HepG2 (cell line): Measurements from ENCODE around the gene ALKBH2. TPM values are rescaled to one million over a fixed set of nuclear protein-coding genes. Genes with fewer than 3 reads are reported as not detected.

ENCODE experiments used
- CSRNP2 ChIP-seq: sonication (generic); formaldehyde crosslinking; conservative IDR thresholded peaks from 2 replicates; pipeline ENCODE4 v1.8.0; 2022; ENCODE audit warnings: low read depth, missing genetic modification reagents
- E2F5 ChIP-seq: sonication (generic); formaldehyde crosslinking; conservative IDR thresholded peaks from 2 replicates; pipeline ENCODE4 v1.4.0; 2020; ENCODE audit warnings: missing genetic modification reagents
- EHMT2 ChIP-seq: fragments of 200-600 bp; sonication (generic); IDR thresholded peaks from 2 replicates; pipeline ENCODE4 v1.7.0; 2017; ENCODE audit warnings: antibody characterized with exemption, low read depth, low read length, borderline replicate concordance
- FOXO1 ChIP-seq: sonication (generic); formaldehyde crosslinking; IDR thresholded peaks from 2 replicates; pipeline ENCODE4 v1.4.0; 2020; ENCODE audit warnings: missing genetic modification reagents
- KDM5A ChIP-seq: fragments of 200-600 bp; sonication (generic); IDR thresholded peaks from 2 replicates; pipeline ENCODE4 v1.7.0; 2018; ENCODE audit warnings: antibody characterized with exemption, mild to moderate bottlenecking, low read length, borderline replicate concordance
- SP140L ChIP-seq: sonication (generic); formaldehyde crosslinking; IDR thresholded peaks from 2 replicates; pipeline ENCODE4 v1.4.0; 2020; ENCODE audit warnings: missing genetic modification reagents, borderline replicate concordance
- TBX2 ChIP-seq: sonication (generic); formaldehyde crosslinking; IDR thresholded peaks from 2 replicates; pipeline ENCODE4 v1.5.0; 2020; ENCODE audit warnings: missing genetic modification reagents, mild to moderate bottlenecking, borderline replicate concordance
- YY1 ChIP-seq: IDR thresholded peaks from 2 replicates; pipeline ENCODE4 v1.6.1; 2011; ENCODE audit warnings: low read length, low read depth, moderate library complexity, mild to moderate bottlenecking; ENCODE audit not compliant: insufficient read depth, insufficient replicate concordance
- ZFP41 ChIP-seq: sonication (generic); formaldehyde crosslinking; IDR thresholded peaks from 2 replicates; pipeline ENCODE4 v1.4.0; 2020; ENCODE audit warnings: mild to moderate bottlenecking, missing genetic modification reagents, borderline replicate concordance
- ZMYM3 ChIP-seq: sonication (generic); formaldehyde crosslinking; IDR thresholded peaks from 2 replicates; pipeline ENCODE4 v1.5.1; 2020; ENCODE audit warnings: mild to moderate bottlenecking, missing genetic modification reagents
- ZMYM4 ChIP-seq: sonication (generic); formaldehyde crosslinking; IDR thresholded peaks from 2 replicates; pipeline ENCODE4 v1.8.1; 2023; ENCODE audit warnings: mild to moderate bottlenecking, missing genetic modification reagents
- ZNF331 ChIP-seq: sonication (generic); formaldehyde crosslinking; IDR thresholded peaks from 2 replicates; pipeline ENCODE4 v1.4.0; 2020; ENCODE audit warnings: missing genetic modification reagents
- ZNF605 ChIP-seq: sonication (generic); formaldehyde crosslinking; IDR thresholded peaks from 2 replicates; pipeline ENCODE4 v1.8.0; 2022; ENCODE audit warnings: mild to moderate bottlenecking, missing genetic modification reagents
- ZNF619 ChIP-seq: sonication (generic); formaldehyde crosslinking; IDR thresholded peaks from 2 replicates; pipeline ENCODE4 v1.4.0; 2020; ENCODE audit warnings: mild to moderate bottlenecking, missing genetic modification reagents
- ZNF646 ChIP-seq: sonication (generic); formaldehyde crosslinking; IDR thresholded peaks from 2 replicates; pipeline ENCODE4 v1.9.0; 2021; ENCODE audit warnings: mild to moderate bottlenecking, missing genetic modification reagents
- polyA plus RNA-seq, 8 experiments: library from polyadenylated mRNA; depleted of rRNA in 3 of 8; stranded (reverse) in 7 of 8; unstranded in 1 of 8; fragments of >200 nt; fragmentation: Illumina TruSeq in 4 of 8; extraction: Trizol in 4 of 8; gene quantifications; 2 replicates each; pipeline versions ENCODE4 v1.2.1 to v1.2.3, GENCODE V29; 2011 to 2016; ENCODE audit warnings: low read depth in 4 of 8, missing spikeins in 1 of 8, mixed read lengths in 1 of 8; ENCODE audit not compliant: insufficient read depth in 1 of 8
- total RNA-seq, 5 experiments: library from RNA; depleted of rRNA; stranded (reverse); fragments of >200 nt; fragmentation: Illumina TruSeq; extraction: Trizol; gene quantifications; 2 replicates each; pipeline ENCODE4 v1.2.3, GENCODE V29; 2016; ENCODE audit warnings: low read depth in 1 of 5
- TF ChIP-seq, protein P1 (sequence below): sonication (generic); formaldehyde crosslinking; IDR thresholded peaks from 2 replicates; pipeline ENCODE4 v1.4.0; 2020; ENCODE audit warnings: mild to moderate bottlenecking, missing genetic modification reagents
- TF ChIP-seq, protein P2 (sequence below), 2 experiments: sonication (generic) in 1 of 2; formaldehyde crosslinking in 1 of 2; IDR thresholded peaks; 2 replicates each; pipeline versions ENCODE4 v1.4.0 to v1.6.1; 2018 to 2020; ENCODE audit warnings: missing genetic modification reagents in 2 of 2, borderline replicate concordance in 1 of 2, low read depth in 1 of 2, mild to moderate bottlenecking in 1 of 2, missing biosample characterization in 1 of 2

ALKBH2 gene
- total and polyA plus RNA-seq, 2 of the 13 experiments (the other 11 are each of a cell fraction or from before 2014, with no cell fraction given), result 21.0 to 40.5 TPM

DNA sequence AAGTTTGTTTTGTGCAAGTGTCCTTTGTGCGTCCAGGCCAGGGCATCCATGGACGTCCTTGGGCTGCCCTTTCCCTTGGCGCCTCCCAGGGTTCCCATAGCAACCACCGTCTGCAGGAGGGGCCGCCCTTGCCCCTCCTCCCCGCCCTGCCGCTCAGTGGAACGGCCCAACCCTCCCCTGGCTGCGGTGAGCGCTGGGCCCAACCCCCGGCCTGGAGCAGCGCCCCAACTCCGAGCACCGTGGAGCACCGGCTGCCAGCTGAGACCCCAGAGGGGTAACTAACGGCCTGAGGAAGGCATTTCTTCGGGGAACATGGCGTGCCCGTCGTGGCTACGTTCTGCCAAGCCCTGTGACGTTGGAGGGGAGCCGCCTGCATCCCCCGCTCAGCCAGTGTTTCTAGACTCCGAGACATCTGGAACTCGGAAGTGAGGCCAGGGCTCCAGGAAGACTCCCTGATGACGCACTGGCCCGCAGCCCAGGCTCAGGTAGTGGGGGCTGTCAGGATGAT, 17.8 kb upstream of the ALKBH2 start (continued):
- TF ChIP-seq, protein P1, sequence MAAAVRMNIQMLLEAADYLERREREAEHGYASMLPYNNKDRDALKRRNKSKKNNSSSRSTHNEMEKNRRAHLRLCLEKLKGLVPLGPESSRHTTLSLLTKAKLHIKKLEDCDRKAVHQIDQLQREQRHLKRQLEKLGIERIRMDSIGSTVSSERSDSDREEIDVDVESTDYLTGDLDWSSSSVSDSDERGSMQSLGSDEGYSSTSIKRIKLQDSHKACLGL (CRISPR knock-in tag), result peak; percentile 27; the same call in 1 of the 2 replicates
- TF ChIP-seq ZMYM3 (CRISPR knock-in tag) (peak; percentile 69; the same call in 1 of the 2 replicates), KDM5A (peak; percentile 18; the same call in 1 of the 2 replicates), ZNF646 (CRISPR knock-in tag) (no peak), ZNF619 (CRISPR knock-in tag) (0 out of 2 replicates have a peak, but pooled peaks have one; percentile 35), ZNF605 (CRISPR knock-in tag) (peak; percentile 92), EHMT2 (no peak), E2F5 (CRISPR knock-in tag) (peak; percentile 44; the same call in 1 of the 2 replicates), ZNF331 (CRISPR knock-in tag) (peak; percentile 52; the same call in 1 of the 2 replicates), TBX2 (CRISPR knock-in tag) (peak; percentile 75; the same call in 1 of the 2 replicates), YY1 (peak; percentile 33), SP140L (CRISPR knock-in tag) (no peak), CSRNP2 (CRISPR knock-in tag) (no peak), FOXO1 (CRISPR knock-in tag) (peak; percentile 30; the same call in 1 of the 2 replicates), ZFP41 (CRISPR knock-in tag) (no peak), ZMYM4 (no peak)
- TF ChIP-seq, protein P2, sequence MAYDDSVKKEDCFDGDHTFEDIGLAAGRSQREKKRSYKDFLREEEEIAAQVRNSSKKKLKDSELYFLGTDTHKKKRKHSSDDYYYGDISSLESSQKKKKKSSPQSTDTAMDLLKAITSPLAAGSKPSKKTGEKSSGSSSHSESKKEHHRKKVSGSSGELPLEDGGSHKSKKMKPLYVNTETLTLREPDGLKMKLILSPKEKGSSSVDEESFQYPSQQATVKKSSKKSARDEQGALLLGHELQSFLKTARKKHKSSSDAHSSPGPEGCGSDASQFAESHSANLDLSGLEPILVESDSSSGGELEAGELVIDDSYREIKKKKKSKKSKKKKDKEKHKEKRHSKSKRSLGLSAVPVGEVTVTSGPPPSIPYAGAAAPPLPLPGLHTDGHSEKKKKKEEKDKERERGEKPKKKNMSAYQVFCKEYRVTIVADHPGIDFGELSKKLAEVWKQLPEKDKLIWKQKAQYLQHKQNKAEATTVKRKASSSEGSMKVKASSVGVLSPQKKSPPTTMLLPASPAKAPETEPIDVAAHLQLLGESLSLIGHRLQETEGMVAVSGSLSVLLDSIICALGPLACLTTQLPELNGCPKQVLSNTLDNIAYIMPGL (CRISPR knock-in tag; IDR thresholded peaks at IDR 0.05; ENCODE audit: borderline replicate concordance in 1 of 2, low read depth in 1 of 2), result peak; percentile 43 to 72; a peak in 3 of 4 replicates
